Measurements from ENCODE around the gene CAMK2N1. TPM values are rescaled to one million over a fixed set of nuclear protein-coding genes. Genes with fewer than 3 reads are reported as not detected.
"Not testable (repeated sequence)": the region's sequence is repeated elsewhere in the genome, so short reads cannot be mapped to it uniquely, and the experiment has no call there.

CAMK2N1 gene
- polyA plus RNA-seq (ENCODE audit: insufficient read length in 4 of 4): 10 to 100 TPM; 70.0 to 88.8 (median 78.3) TPM

GRCh38 chr1:20485527-20486456 lies at the start of gene CAMK2N1:
CAMK2N1 (minus strand) TSS chr1:20486210; CDS start chr1:20485379, 831 bp downstream.
- peak in 1 of 4 donors; percentile 65 for DNase-seq (ENCODE audit: low read depth in 4 of 4, low spot score in 2 of 4)

DNA sequence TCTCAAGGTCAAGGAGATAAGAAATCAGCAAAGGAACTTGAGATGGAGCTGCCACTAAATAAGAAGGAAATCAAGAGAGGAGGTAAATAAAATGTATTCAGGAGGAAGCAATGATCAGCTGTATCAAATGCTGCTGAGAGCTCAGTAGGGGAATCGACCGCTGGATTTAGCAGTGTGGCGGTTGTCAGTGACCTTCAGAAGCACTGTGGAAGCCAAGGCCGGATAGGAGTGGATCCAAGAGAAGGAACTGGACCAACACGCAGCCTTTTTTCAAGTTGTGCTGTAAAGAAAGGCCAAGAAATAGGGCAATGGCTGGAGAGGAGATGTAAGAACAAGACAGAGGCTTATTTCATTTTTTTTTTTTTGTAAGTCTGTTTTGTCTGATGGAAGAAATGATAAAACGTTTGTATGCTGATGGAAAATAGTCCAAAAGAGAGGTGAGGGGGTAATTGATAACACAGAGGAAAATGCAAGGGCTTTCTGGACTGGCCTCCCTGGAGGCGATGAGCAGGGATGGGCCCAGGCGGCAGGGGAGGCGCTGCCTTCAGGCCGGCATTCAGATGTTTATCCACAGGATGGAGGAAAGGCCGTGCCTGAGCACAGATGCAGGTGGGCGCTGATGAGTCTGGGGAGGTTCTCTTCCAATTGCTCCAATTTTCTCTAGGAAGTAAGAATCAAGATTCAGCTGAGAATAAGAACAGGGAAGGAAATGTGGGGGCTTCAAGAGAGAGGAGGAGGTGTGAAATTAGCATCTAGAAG lies 48.8 kb upstream of the CAMK2N1 start:
- DNase-seq (ENCODE audit: low read depth in 4 of 4, low spot score in 2 of 4): no peak

- no peak for DNase-seq (ENCODE audit: low read depth in 4 of 4, low spot score in 2 of 4)
These were observed 47.6 kb upstream of the CAMK2N1 start for GRCh38 chr1:20533635-20534034.

DNA sequence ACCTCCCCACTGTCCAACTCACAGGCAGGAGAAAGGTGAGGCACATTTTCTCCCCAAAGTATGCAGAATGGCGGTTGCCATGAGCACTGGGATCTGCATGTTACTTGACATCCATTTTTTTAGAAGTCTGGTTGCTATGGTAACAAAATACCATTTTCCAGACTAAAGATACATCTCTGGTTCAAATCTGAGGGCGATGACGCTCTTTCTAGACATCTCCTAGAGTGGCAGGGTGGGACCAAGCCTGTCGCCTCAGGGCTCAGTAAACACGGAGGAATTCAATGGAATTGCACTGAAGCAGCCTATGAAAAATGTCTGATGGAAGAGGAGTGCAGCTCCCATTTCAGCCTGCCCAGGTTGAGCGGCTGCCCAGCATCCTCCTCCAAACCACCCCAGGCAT lies 44.9 kb upstream of the CAMK2N1 start:
- DNase-seq (ENCODE audit: low read depth in 4 of 4, low spot score in 2 of 4): no peak

GRCh38 chr1:20530306-20530705 lies 44.3 kb upstream of the CAMK2N1 start:
- DNase-seq (ENCODE audit: low read depth in 4 of 4, low spot score in 2 of 4): no peak

DNA sequence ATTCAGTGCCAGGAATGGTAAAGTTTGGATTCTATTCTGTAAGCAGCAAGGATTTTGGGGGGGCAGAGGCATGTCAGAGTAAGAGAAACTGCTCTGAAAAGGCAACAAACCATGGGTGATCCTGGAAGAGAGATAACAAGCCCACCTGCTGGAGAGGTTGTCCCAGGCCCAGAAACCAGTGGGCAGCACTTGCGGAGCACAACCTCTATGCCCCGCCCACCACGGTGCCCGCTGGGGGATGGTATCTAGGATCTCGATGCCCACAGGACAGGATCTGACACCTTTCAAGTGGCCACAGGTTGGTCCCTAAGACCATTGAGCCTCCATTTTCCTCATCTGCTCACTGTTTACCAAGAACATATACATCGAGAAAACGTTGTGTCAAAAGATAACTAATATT lies 42.2 kb upstream of the CAMK2N1 start:
- no peak for DNase-seq (ENCODE audit: low read depth in 4 of 4, low spot score in 2 of 4)

DNA sequence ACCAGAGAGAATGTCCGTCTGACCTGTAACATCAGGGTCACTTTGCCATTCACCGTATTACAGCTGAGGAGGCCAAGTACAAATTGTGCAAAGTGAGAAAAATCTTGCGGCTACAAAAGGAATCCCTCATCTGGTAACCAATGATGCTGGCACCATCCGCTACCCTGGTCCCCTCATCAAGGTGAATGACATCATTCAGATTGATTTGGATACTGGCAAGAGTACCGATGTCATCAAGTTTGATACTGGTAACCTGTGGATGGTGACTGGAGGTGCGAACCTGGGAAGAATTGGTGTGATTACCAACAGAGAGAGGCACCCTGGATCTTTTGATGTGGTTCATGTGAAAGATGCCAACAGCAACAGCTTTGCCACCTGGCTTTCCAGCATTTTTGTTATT lies 40.3 kb upstream of the CAMK2N1 start:
- DNase-seq (ENCODE audit: low read depth in 4 of 4, low spot score in 2 of 4): no peak

DNA sequence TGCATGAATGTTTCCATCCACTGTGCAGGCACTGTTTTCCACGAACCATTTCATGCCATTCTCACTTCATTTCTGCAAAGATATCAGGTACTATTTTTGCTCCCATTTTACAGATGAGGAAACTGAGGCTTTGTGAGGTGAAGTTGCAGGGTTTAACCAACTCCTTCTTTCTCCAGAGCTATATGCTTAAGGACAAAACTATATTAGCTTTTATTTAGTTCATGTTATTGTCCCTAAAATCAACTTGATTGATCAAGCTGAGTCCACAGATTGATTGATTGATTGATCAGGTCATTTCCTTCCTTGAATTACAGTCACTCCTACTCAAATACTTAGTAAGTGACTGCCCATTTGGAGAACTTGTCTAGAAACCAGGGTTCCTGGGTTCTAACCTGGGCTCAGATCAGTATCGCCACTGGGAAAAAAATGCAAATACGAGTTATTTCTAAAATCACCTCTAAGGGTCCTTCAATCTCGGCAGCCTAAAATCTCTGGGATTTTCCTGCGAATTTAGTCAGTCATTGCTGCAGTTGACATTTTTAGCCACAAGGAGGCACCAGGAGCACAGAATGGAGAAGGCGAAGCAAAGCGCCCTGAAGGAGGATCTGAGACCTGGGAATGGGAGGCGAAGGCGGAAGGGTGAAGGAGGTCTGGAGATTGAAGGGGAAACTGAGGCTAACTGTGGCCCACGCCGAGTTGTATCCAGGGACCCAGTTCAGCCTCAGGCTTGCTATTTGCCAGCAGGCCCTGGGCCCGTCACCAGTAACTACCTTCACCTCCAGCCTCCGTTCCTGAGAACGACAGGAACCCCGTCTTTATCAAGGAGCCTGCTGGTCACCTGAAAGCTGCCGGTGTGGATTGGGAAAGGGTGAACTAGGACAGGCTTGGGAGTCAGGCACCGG lies 36.2 kb upstream of the CAMK2N1 start:
- DNase-seq (ENCODE audit: low read depth in 4 of 4, low spot score in 2 of 4): peak; percentile 63 to 86 (median 69)

DNA sequence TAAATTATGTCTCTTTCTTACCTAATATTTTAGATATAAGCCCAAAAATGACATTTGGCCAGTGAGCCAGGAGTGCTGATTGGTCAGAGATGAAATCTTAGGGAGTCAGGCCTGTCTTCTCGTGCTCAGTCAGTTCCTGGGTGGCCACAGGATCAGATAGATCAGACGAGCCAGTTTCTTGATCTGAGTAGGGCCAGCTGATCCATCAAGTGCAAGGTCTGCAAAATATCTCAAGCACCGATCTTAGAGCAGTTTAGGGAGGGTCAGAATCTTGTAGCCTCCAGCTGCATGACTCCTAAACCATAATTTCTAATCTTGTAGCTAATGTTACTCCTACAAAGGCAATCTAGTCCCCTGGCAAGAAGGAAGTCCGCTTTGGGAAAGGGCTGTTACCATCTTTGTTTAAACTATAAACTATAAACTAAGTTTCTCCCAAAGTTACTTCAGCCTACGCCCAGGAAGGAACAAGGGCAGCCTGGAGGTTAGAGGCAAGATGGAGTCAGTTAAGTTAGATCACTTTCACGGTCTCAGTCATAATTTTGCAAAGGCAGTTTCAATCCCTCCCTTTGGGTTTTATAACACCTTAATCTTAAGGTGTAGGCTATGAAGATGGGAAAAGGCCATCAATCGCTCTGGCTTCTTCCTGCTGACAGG lies 33.7 kb upstream of the CAMK2N1 start:
- not testable (repeated sequence) for DNase-seq (ENCODE audit: low read depth in 4 of 4, low spot score in 2 of 4)

DNA sequence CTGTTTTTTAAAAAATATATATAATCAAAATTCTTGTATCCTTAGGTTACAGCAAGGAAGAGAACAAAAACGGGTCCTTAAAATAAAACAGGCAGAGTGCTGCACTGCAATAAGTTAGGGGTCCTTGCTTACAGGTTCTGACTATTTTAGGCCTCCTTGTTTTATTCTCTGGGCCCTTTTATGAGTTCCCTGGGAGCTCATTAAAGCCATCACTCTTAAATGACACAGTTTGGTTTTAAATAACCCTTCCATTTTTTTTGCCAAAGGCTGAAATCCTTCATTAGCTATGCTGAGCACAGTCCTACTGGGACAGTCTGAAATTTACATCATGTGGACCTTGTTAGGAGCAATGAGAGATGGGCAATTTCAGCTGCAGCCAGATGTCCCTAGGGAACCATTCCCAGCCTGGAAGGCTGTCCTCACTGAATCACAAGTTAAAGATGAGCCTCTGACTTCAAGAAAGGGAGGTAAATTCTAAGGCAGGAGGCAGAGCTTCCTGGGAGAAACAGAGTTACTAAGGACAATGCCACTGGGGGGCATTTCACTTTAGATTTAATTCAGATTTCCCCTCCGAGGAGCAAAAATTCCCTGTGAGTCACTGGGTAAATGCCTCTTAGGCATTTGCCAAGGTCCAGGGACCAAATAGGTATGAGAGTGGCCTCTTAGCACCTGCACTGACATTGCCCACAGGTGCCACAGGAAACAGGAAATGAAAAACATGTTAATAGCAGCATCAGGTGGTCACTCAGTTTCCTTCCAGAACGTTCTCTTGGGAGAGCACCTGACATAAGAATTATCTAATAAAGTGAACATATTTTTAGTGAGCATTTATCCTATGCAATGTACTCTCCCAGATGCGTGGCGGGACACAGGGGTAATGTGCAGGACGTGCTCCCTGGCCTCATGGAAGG lies 25.8 kb upstream of the CAMK2N1 start:
- DNase-seq (ENCODE audit: low read depth in 4 of 4, low spot score in 2 of 4): no peak

GRCh38 chr1:20508411-20508771 lies 22.4 kb upstream of the CAMK2N1 start:
- no peak for DNase-seq (ENCODE audit: low read depth in 4 of 4, low spot score in 2 of 4)

GRCh38 chr1:20507564-20508410 lies 21.8 kb upstream of the CAMK2N1 start, which contains the start of gene MUL1:
MUL1 (minus strand) TSS chr1:20508151; CDS start chr1:20508024, 127 bp downstream.
- DNase-seq (ENCODE audit: low read depth in 4 of 4, low spot score in 2 of 4): peak; percentile 79 to 92 (median 90)

DNA sequence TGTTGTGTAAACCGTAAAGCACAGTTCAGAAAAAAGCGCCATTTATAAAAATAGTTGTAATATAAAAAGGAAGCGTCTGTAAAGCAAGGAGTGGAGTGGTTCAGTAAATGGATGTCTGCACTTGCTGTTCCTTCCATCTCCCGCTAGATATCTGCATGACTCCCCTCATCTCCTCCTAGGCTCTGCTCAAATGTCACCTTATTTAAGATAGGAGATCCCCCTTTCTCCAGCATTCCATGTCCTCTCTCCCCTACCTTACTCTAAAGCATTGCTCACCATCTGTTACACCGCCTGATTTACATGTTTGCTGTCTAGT lies 21.2 kb upstream of the CAMK2N1 start:
- DNase-seq (ENCODE audit: low read depth in 4 of 4, low spot score in 2 of 4): no peak

DNA sequence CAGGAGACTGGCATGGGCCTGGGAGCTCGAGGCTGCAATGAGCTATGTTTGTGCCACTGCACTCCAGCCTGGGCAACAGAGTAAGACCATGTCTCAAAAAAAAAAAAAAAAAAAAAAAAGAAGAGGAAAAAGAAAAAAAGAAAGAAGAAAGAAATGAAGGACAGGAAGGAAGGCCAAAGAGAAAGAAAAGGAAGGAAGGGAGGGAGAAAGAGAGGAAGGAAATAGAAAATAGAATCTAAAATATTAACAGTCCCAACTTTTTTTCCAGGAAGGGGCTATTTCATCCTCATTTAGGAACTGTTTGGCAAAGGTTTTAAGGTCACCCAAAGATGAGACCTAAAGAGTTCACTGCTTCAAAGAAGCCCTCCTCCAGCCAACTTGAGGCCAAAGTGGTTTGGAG lies 19.5 kb upstream of the CAMK2N1 start:
- no peak for DNase-seq (ENCODE audit: low read depth in 4 of 4, low spot score in 2 of 4)

DNA sequence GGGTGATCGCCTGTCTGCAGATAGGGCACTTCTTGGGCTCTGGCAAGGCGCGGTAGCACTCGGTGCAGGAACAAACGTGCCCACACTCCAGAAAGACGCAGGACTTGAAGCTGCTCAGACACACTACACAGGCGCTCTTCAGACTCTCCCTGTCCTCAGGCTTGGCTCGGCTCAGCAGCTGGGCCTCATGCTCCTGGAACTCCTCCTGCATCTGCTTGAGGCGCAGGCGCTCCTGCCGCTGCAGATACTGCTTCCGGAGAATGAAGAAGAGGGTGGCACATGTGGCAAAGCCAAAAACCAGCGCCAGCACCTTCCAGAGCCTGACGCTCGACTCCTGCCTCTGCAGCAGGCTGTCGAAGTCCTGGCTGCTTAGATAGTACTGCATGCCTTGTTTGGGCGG lies 14.7 kb upstream of the CAMK2N1 start:
- DNase-seq (ENCODE audit: low read depth in 4 of 4, low spot score in 2 of 4): no peak

GRCh38 chr1:20499718-20500117 lies 13.7 kb upstream of the CAMK2N1 start:
- no peak for DNase-seq (ENCODE audit: low read depth in 4 of 4, low spot score in 2 of 4)

- no peak for DNase-seq (ENCODE audit: low read depth in 4 of 4, low spot score in 2 of 4)
These were observed 13.1 kb upstream of the CAMK2N1 start for GRCh38 chr1:20499105-20499504.

DNA sequence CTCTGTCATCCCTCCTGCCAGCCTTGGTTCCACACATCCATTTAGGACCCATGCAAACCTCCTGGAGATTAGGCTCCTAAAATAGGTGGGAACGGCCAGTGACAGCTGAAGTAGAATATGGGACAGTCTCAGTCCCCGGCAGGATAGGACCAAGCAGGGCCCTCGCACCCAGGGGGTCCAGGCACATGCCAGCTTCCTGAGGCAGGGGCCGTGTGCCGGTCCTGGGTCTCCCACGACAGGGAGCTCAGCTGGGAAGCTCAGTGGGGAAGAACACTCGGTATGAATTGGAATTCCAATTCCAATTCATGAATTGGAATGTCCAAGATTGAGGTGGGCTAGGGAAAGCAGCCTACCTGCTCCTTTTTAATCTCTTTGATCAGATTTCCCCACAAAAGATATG lies 12.1 kb upstream of the CAMK2N1 start:
- DNase-seq (ENCODE audit: low read depth in 4 of 4, low spot score in 2 of 4): no peak

Data from left renal cortex interstitium (tissue), 4 donors.